A673 (cell line): Measurements from ENCODE around the gene SETD3. TPM values are rescaled to one million over a fixed set of nuclear protein-coding genes. Genes with fewer than 3 reads are reported as not detected.
A peak's percentile ranks its signal among the peaks of the same experiment; 100 is the strongest.

Source experiments
- BruUV-seq: library from RNA; stranded (reverse); fragments of 400-500 nt; replicated peaks from 2 replicates; lab custom pipeline; 2021; lab: Mats Ljungman, UMichigan
- CTCF ChIA-PET: fragments of 300-600 bp; sonication (Branson Sonifier 250); formaldehyde crosslinking; loops from one replicate; lab custom pipeline; 2022; ENCODE audit warnings: antibody characterized with exemption; lab: Charles Lee
- POLR2A ChIA-PET: fragments of 300-600 bp; sonication (Branson Sonifier 250); formaldehyde crosslinking; loops from one replicate; lab custom pipeline; 2022; ENCODE audit warnings: antibody characterized with exemption; ENCODE audit not compliant: low non-redundant PET; lab: Charles Lee
- DNase-seq: peaks from one replicate; pipeline ENCODE4 v3.0.0-alpha.2; 2015; ENCODE audit warnings: low spot score
- H3K27ac ChIP-seq: fragments of 200-600 bp; sonication (generic); 2 replicates; pipeline ENCODE4 v1.5.1; 2016; ENCODE audit warnings: mixed run types, low read depth, mild to moderate bottlenecking, mixed read lengths, antibody characterized with exemption, low read length; ENCODE audit not compliant: poor library complexity, severe bottlenecking
- H3K27me3 ChIP-seq: fragments of 200-600 bp; sonication (generic); replicated peaks from 2 replicates; pipeline ENCODE4 v1.6.1; 2017; ENCODE audit warnings: mixed run types, low read depth, mild to moderate bottlenecking, mixed read lengths, antibody characterized with exemption, low read length; ENCODE audit not compliant: insufficient read depth, poor library complexity
- H3K36me3 ChIP-seq: fragments of 200-600 bp; sonication (generic); 2 replicates; pipeline ENCODE4 v1.6.1; 2016; ENCODE audit warnings: mixed run types, mild to moderate bottlenecking, mixed read lengths, antibody characterized with exemption, low read length; ENCODE audit not compliant: insufficient read depth, poor library complexity, severe bottlenecking
- H3K4me1 ChIP-seq: fragments of 200-600 bp; sonication (generic); 2 replicates; pipeline ENCODE4 v1.6.1; 2017; ENCODE audit warnings: mixed run types, mild to moderate bottlenecking, mixed read lengths, antibody characterized with exemption, low read length; ENCODE audit not compliant: insufficient read depth, poor library complexity, severe bottlenecking
- H3K4me3 ChIP-seq: fragments of 200-600 bp; sonication (generic); 2 replicates; pipeline ENCODE4 v1.5.1; 2016; ENCODE audit warnings: low read depth, mixed run types, mild to moderate bottlenecking, mixed read lengths, low read length; ENCODE audit not compliant: poor library complexity, severe bottlenecking
- H3K9me3 ChIP-seq: fragments of 200-600 bp; sonication (generic); 2 replicates; pipeline ENCODE4 v1.6.1; 2016; ENCODE audit warnings: mixed run types, low read depth, mild to moderate bottlenecking, mixed read lengths, antibody characterized with exemption, low read length; ENCODE audit not compliant: poor library complexity, severe bottlenecking
- CTCF ChIP-seq: fragments of 300-800, 200-600 bp; sonication (generic); conservative IDR thresholded peaks from 2 replicates; pipeline ENCODE4 v1.5.1; 2017; ENCODE audit warnings: low read depth, mild to moderate bottlenecking, antibody characterized with exemption, low read length, moderate library complexity, mixed read lengths
- EZH2 ChIP-seq: fragments of 200-600 bp; sonication (generic); IDR thresholded peaks from 2 replicates; pipeline ENCODE4 v1.6.1; 2017; ENCODE audit warnings: borderline replicate concordance, low read depth, mild to moderate bottlenecking, mixed read lengths, antibody characterized with exemption, low read length; ENCODE audit not compliant: poor library complexity, severe bottlenecking
- intact Hi-C: fragments of 100-400 bp; cut with micrococcal nuclease; formaldehyde crosslinking; loops from one replicate; pipeline ENCODE4 v1.10.0; 2022; ENCODE audit not compliant: unreplicated experiment
- total RNA-seq: library from RNA; stranded (reverse); gene quantifications from 2 replicates; pipeline ENCODE4 v1.2.3, GENCODE V29; 2021

The SETD3 gene
- total RNA-seq, 1 experiment from 2014 or later = 46.4 TPM

- Histone ChIP-seq H3K27ac (no peak overlapping the region), H3K4me3 (no peak overlapping the region), H3K27me3 (no peaks in the 10 kb centered on the region), H3K4me1 (peaks cover 37% of the 10 kb centered on the region), H3K9me3 (no peaks in the 10 kb centered on the region), H3K36me3 (no peaks in the 10 kb centered on the region)
- TF ChIP-seq EZH2 (no peak), CTCF (no peak)
- ChIA-PET CTCF (no interaction called here), POLR2A (no interaction called here)
- no peak for DNase-seq
- intact Hi-C loops = no loop called here
- no TSS peak for BruUV-seq
Measured at GRCh38 chr14:99472937-99473336, 7.7 kb downstream of the SETD3 start.

- ChIA-PET POLR2A (no interaction called here), CTCF (no interaction called here)
- DNase-seq = no peak
- intact Hi-C loops = no loop called here
- Histone ChIP-seq H3K27ac (no peak overlapping the region), H3K36me3 (no peaks in the 10 kb centered on the region), H3K27me3 (no peaks in the 10 kb centered on the region), H3K4me3 (no peak overlapping the region), H3K9me3 (no peaks in the 10 kb centered on the region), H3K4me1 (peaks cover 41% of the 10 kb centered on the region)
- no peak for TF ChIP-seq CTCF
- no peak for TF ChIP-seq EZH2
- BruUV-seq = no TSS peak
Measured at GRCh38 chr14:99471731-99472130, 8.9 kb downstream of the SETD3 start.

GRCh38 chr14:99468836-99469592 lies 11.6 kb downstream of the SETD3 start:
- CTCF ChIA-PET = no interaction called here
- no peak overlapping the region for H3K4me3 ChIP-seq
- H3K27ac ChIP-seq = no peak overlapping the region
- DNase-seq = peak; percentile 5
- intact Hi-C loops = no loop called here
- BruUV-seq = no TSS peak
- peaks cover 4% of the 10 kb centered on the region for H3K36me3 ChIP-seq
- peaks cover 29% of the 10 kb centered on the region for H3K4me1 ChIP-seq
- POLR2A ChIA-PET = no interaction called here
- TF ChIP-seq CTCF (no peak), EZH2 (no peak)
- no peaks in the 10 kb centered on the region for H3K27me3 ChIP-seq
- H3K9me3 ChIP-seq = no peaks in the 10 kb centered on the region
